Measurements from ENCODE around the gene RAB18. TPM values are rescaled to one million over a fixed set of nuclear protein-coding genes. Genes with fewer than 3 reads are reported as not detected.

Gene RAB18
- total and polyA plus RNA-seq, 2 donors from 2014 or later: 57.9 to 113 TPM

DNA sequence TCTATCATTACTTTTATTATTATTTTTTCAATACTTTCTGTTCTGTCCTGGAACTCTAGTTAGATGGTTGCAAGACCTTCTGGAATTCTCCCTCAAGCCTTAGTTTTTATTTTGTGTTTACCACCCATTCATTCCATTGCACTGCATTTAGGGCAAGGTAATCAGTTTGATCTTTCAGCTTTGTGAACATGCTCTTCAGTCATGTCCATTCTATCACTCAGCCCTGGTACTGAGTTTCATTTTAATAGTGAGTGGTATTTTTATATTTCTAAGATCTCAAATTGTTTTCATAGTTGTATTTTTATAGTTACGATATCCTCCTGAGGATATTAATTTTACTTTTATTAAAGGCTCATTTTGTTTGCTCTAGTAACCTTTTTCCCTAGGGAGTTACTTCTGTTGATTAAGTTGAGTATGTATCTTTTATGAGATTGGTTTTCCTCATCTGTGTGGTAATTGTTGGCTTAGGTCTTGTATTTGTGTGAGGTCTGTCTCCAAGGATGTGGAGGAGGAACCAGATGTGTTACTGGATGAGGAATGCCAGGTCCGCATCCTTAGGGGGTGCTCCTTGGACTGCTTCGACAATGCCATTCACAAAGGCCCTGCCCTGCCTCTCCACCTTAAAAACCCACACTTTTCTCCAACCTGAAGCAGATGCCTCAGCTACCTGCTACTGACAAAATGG lies 46.7 kb upstream of the RAB18 start:
- Histone ChIP-seq H3K27me3 (ENCODE audit: control insufficient read depth, insufficient read depth, low read length) (no peaks in the 10 kb centered on the region), H3K27ac (ENCODE audit: low read depth in 2 of 2, low read length in 2 of 2) (no peak overlapping the region), H3K4me3 (ENCODE audit: low read length in 3 of 3) (no peak overlapping the region), H3K9me3 (ENCODE audit: control insufficient read depth in 2 of 3, insufficient read depth in 1 of 3, low read length in 3 of 3) (no peaks in the 10 kb centered on the region), H3K36me3 (ENCODE audit: control insufficient read depth in 2 of 3, insufficient read depth in 3 of 3, low read length in 3 of 3) (no peaks in the 10 kb centered on the region), H3K4me1 (ENCODE audit: control insufficient read depth in 2 of 3, insufficient read depth in 2 of 3, low read depth in 1 of 3, low read length in 3 of 3) (no peaks in the 10 kb centered on the region), H3K9ac (ENCODE audit: low read length in 3 of 3) (no peak overlapping the region)
- FAIRE-seq: no peak
- DNase-seq: no peak
- TF ChIP-seq, protein P1, sequence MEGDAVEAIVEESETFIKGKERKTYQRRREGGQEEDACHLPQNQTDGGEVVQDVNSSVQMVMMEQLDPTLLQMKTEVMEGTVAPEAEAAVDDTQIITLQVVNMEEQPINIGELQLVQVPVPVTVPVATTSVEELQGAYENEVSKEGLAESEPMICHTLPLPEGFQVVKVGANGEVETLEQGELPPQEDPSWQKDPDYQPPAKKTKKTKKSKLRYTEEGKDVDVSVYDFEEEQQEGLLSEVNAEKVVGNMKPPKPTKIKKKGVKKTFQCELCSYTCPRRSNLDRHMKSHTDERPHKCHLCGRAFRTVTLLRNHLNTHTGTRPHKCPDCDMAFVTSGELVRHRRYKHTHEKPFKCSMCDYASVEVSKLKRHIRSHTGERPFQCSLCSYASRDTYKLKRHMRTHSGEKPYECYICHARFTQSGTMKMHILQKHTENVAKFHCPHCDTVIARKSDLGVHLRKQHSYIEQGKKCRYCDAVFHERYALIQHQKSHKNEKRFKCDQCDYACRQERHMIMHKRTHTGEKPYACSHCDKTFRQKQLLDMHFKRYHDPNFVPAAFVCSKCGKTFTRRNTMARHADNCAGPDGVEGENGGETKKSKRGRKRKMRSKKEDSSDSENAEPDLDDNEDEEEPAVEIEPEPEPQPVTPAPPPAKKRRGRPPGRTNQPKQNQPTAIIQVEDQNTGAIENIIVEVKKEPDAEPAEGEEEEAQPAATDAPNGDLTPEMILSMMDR (IDR thresholded peaks at IDR 0.05; ENCODE audit: borderline replicate concordance, extremely low read depth, insufficient read depth): no peak
- intact Hi-C loops (cut with DNase I): no loop called here

DNA sequence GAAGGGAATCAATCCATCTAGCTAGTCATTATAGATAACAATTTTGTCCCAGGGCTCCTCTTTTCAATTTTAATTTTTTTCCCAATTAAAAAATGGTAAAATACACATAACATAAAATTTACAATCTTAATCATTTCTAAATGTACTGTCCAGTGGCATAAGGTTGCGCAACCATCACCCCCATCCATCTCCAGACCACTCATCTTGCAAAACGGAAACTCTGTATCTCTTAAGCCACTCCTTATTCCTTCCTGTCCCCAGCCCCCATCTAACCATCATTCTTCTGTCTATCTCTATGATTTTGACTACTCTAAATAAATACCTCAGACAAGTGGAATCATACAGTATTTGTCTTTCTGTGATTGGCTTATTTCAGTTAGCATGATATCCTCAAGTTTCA lies 46.1 kb upstream of the RAB18 start:
- Histone ChIP-seq H3K9ac (ENCODE audit: low read length in 3 of 3) (no peak overlapping the region), H3K4me3 (ENCODE audit: low read length in 3 of 3) (no peak overlapping the region), H3K27ac (ENCODE audit: low read depth in 2 of 2, low read length in 2 of 2) (no peak overlapping the region), H3K27me3 (ENCODE audit: control insufficient read depth, insufficient read depth, low read length) (no peaks in the 10 kb centered on the region), H3K9me3 (ENCODE audit: control insufficient read depth in 2 of 3, insufficient read depth in 1 of 3, low read length in 3 of 3) (no peaks in the 10 kb centered on the region), H3K4me1 (ENCODE audit: control insufficient read depth in 2 of 3, insufficient read depth in 2 of 3, low read depth in 1 of 3, low read length in 3 of 3) (no peaks in the 10 kb centered on the region), H3K36me3 (ENCODE audit: control insufficient read depth in 2 of 3, insufficient read depth in 3 of 3, low read length in 3 of 3) (no peaks in the 10 kb centered on the region)
- DNase-seq: no peak
- TF ChIP-seq, protein P1 (IDR thresholded peaks at IDR 0.05; ENCODE audit: borderline replicate concordance, extremely low read depth, insufficient read depth): no peak
- intact Hi-C loops (cut with DNase I): no loop called here
- FAIRE-seq: no peak

DNA sequence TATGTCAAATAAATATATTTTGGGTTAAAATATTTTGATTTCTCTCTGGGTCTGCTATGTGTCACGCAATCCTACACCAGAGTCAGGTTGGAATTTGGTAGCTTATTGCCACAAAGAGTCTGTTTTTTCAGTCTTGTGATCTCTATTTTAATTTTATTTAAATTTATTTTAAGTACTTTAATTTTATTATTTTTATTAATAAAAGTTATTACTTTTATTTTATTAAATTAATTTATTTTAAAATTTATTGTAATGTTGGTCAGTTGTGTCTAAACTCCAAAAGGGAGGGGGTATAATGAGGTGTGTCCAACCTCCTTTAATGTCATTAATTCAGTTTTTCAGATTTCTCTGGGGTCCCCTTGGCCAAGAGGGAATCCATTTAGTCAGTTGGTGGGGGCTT lies 42.8 kb upstream of the RAB18 start:
- TF ChIP-seq, protein P1 (IDR thresholded peaks at IDR 0.05; ENCODE audit: borderline replicate concordance, extremely low read depth, insufficient read depth): no peak
- no peaks in the 10 kb centered on the region for H3K4me1 ChIP-seq (ENCODE audit: control insufficient read depth in 2 of 3, insufficient read depth in 2 of 3, low read depth in 1 of 3, low read length in 3 of 3)
- no peaks in the 10 kb centered on the region for H3K27me3 ChIP-seq (ENCODE audit: control insufficient read depth, insufficient read depth, low read length)
- no peak overlapping the region for H3K27ac ChIP-seq (ENCODE audit: low read depth in 2 of 2, low read length in 2 of 2)
- FAIRE-seq: peak; percentile 15
- intact Hi-C loops (cut with DNase I): no loop called here
- no peaks in the 10 kb centered on the region for H3K9me3 ChIP-seq (ENCODE audit: control insufficient read depth in 2 of 3, insufficient read depth in 1 of 3, low read length in 3 of 3)
- no peak for DNase-seq
- no peak overlapping the region for H3K9ac ChIP-seq (ENCODE audit: low read length in 3 of 3)
- H3K36me3 ChIP-seq (ENCODE audit: control insufficient read depth in 2 of 3, insufficient read depth in 3 of 3, low read length in 3 of 3): no peaks in the 10 kb centered on the region
- no peak overlapping the region for H3K4me3 ChIP-seq (ENCODE audit: low read length in 3 of 3)

DNA sequence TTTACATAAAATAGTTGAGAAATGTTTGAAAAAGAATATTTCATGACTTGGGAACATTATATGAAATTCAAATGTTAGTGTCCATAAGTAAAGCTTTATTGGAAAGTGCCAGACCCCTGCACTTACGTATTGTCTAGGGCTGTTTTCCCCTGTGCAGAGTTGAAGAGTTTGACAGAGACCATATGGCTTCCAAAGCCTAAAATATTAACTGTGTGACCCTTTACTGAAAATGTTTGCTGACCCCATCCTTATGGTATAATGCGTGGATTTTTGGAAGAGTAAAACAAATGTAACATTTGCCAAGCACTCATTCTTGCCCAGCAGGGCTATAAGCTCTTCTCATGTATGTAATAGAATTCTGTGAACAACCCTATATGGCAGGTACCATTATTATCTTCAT lies 40.1 kb upstream of the RAB18 start:
- Histone ChIP-seq H3K9me3 (ENCODE audit: control insufficient read depth in 2 of 3, insufficient read depth in 1 of 3, low read length in 3 of 3) (no peaks in the 10 kb centered on the region), H3K27ac (ENCODE audit: low read depth in 2 of 2, low read length in 2 of 2) (no peak overlapping the region), H3K36me3 (ENCODE audit: control insufficient read depth in 2 of 3, insufficient read depth in 3 of 3, low read length in 3 of 3) (no peaks in the 10 kb centered on the region), H3K4me1 (ENCODE audit: control insufficient read depth in 2 of 3, insufficient read depth in 2 of 3, low read depth in 1 of 3, low read length in 3 of 3) (no peaks in the 10 kb centered on the region), H3K27me3 (ENCODE audit: control insufficient read depth, insufficient read depth, low read length) (no peaks in the 10 kb centered on the region), H3K4me3 (ENCODE audit: low read length in 3 of 3) (no peak overlapping the region), H3K9ac (ENCODE audit: low read length in 3 of 3) (no peak overlapping the region)
- intact Hi-C loops (cut with DNase I): no loop called here
- TF ChIP-seq, protein P1 (IDR thresholded peaks at IDR 0.05; ENCODE audit: borderline replicate concordance, extremely low read depth, insufficient read depth): no peak
- FAIRE-seq: no peak
- DNase-seq: no peak
